Adrenal gland (tissue), 12 donors: Measurements from ENCODE around the gene TEDC2. TPM values are rescaled to one million over a fixed set of nuclear protein-coding genes. Genes with fewer than 3 reads are reported as not detected.

Source experiments
- DNase-seq, 7 donors: peaks; one replicate each; pipeline ENCODE4 v3.0.0-alpha.2; 2019 to 2020
- H3K27ac ChIP-seq, 5 donors: fragments of 200-600 bp; sonication (generic) in 4 of 5; 1 replicate in 3 of 5; 2 replicates in 2 of 5; pipeline versions ENCODE4 v1.5.1 to v1.8.0; 2016 to 2020; ENCODE audit warnings: mild to moderate bottlenecking in 1 of 5
- H3K27me3 ChIP-seq: fragments of 200-600 bp; 2 replicates; pipeline ENCODE4 v1.8.0; 2021
- H3K36me3 ChIP-seq, 2 donors: fragments of 200-600 bp; replicated peaks in 1 of 2; 1 replicate in 1 of 2; 2 replicates in 1 of 2; pipeline versions ENCODE4 v1.5.1 to v1.8.0; 2018 to 2022
- H3K4me1 ChIP-seq, 2 donors: fragments of 200-600 bp; replicated peaks in 1 of 2; 1 replicate in 1 of 2; 2 replicates in 1 of 2; pipeline versions ENCODE4 v1.5.1 to v1.8.0; 2018 to 2021
- H3K4me3 ChIP-seq, 4 donors: fragments of 200-600 bp; sonication (generic) in 3 of 4; one replicate each; pipeline ENCODE4 v1.5.1; 2016 to 2018
- H3K9me3 ChIP-seq, 3 donors: fragments of 200-600 bp; sonication (generic) in 1 of 3; replicated peaks in 1 of 3; 1 replicate in 2 of 3; 2 replicates in 1 of 3; pipeline versions ENCODE4 v1.5.1 to v1.8.0; 2016 to 2021
- POLR2A ChIP-seq, 2 donors: fragments of 450-650 bp; IDR thresholded peaks; one replicate each; pipeline ENCODE4 v1.6.1; 2017; ENCODE audit warnings: antibody characterized with exemption in 2 of 2, mild to moderate bottlenecking in 2 of 2, moderate library complexity in 1 of 2
- WGBS, 4 donors: extraction: QIAGEN DNeasy Blood & Tissue Kit in 2 of 4; methylation state at CpG; one replicate each; pipeline versions ENCODE4 v1.1.5 to v1.1.7; 2013 to 2017; 5-methylcytosine and 5-hydroxymethylcytosine counted together
- intact Hi-C, 2 donors: fragments of 100-400 bp; cut with DNase I; formaldehyde crosslinking; loops; one replicate each; pipeline versions ENCODE4 v1.14.1 to v1.15.0; 2022 to 2023
- polyA plus RNA-seq, 3 donors: library from polyadenylated mRNA; stranded (reverse); fragments of 200-250 nt in 2 of 3; fragments of 350-450 nt in 1 of 3; fragmentation: Illumina TruSeq in 1 of 3; extraction: RNeasy Lipid Tissue Mini Kit (QIAGEN cat#74804) in 1 of 3; gene quantifications; one replicate each; pipeline ENCODE4 v1.2.3, GENCODE V29; 2013 to 2014
- total RNA-seq, 9 donors: library from RNA; depleted of rRNA in 4 of 9; stranded (reverse); fragments of >200 nt in 4 of 9; fragments of 120-200 nt in 1 of 9; fragmentation: NEBNext Ultra II Directional in 1 of 9; extraction: Animal tissue kit (Norgen Biotek cat#: 25700) in 1 of 9; gene quantifications; one replicate each; pipeline versions ENCODE4 v1.1.0 to v1.2.4, GENCODE V29; 2013 to 2023
- TF ChIP-seq, protein P1 (sequence below), 6 experiments: fragments of 450-650 bp in 4 of 6; fragments of 200-600 bp in 2 of 6; sonication (generic) in 1 of 6; IDR thresholded peaks; 1 replicate in 5 of 6; 2 replicates in 1 of 6; pipeline versions ENCODE4 v1.5.1 to v1.8.0; 2016 to 2021; ENCODE audit warnings: antibody characterized with exemption in 6 of 6, mild to moderate bottlenecking in 2 of 6, moderate library complexity in 1 of 6
- donor health status: healthy with polysubstance abuse.
- donor health status: Bipolar disorder and iron deficiency.
- donor health status: DM: yes; HTN: yes; CAD: no.
- donor health status: DM: no; HTN: no; CAD: no.
- donor health status: DM: no; HTN: no; CAD: no.
- donor health status: DM: yes; HTN: yes; CAD: no.

The TEDC2 gene
- total and polyA plus RNA-seq, 12 donors, result 0.33 to 8.6 (median 1.6) TPM

DNA sequence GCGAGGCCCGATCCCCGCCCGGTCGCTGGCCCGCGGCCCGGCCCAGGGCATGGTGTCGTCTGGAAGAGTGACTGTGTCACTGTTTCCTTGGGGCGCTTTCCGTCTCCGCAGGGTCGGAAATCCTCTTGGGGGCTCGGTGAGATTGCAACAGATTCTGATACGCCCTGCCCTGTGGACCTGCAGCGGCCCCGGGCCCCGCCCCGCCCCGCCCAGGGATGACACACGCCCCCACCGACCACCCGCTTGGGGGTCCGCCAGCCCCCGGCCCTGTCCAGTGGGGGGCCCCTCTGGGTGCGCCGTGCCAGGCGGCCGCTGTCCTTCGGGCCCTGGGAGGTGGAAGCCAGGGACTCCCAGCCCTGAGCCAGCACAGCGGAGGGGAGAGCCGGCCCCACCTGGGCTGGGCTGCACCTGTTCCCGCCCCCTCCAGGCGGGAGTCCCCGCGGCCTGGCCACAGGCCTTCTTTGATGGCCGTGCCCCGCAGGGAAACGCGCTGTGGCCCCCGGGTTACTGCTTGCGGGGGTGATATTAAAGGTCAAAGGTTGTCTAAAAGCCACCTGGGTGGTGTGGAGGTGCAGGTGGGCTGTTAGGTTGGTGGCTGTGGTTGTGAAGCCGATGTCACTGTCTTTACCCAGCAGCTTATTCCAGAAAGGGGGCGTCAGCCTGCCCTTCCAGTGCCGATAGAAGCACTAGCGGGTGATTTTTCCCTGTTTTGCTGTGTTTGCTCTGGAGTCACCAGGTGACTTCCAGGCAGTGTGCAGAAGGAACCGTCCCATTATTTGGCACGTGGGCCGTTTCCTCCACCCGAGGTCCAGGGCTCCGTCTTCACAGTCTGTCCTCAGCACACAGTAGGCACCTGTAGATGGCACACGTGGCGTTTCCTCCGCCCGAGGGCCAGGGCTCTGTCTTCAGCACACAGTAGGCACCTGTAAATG, 15.8 kb downstream of the TEDC2 start:
- no peak for TF ChIP-seq POLR2A (IDR thresholded peaks at IDR 0.05)
- TF ChIP-seq, protein P1, sequence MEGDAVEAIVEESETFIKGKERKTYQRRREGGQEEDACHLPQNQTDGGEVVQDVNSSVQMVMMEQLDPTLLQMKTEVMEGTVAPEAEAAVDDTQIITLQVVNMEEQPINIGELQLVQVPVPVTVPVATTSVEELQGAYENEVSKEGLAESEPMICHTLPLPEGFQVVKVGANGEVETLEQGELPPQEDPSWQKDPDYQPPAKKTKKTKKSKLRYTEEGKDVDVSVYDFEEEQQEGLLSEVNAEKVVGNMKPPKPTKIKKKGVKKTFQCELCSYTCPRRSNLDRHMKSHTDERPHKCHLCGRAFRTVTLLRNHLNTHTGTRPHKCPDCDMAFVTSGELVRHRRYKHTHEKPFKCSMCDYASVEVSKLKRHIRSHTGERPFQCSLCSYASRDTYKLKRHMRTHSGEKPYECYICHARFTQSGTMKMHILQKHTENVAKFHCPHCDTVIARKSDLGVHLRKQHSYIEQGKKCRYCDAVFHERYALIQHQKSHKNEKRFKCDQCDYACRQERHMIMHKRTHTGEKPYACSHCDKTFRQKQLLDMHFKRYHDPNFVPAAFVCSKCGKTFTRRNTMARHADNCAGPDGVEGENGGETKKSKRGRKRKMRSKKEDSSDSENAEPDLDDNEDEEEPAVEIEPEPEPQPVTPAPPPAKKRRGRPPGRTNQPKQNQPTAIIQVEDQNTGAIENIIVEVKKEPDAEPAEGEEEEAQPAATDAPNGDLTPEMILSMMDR (IDR thresholded peaks at IDR 0.05), result no peak
- no peaks in the 10 kb centered on the region for H3K9me3 ChIP-seq
- H3K4me3 ChIP-seq, result peak overlapping the region in 3 of 4 donors; percentile 27 to 88 (median 32)
- WGBS, 4 donors, result 12 to 42% (median 22%) methylated on average over 13 to 55 of the region's 55 CpGs
- no peak for DNase-seq
- intact Hi-C loops, result no loop called here
- peaks cover 17% of the 10 kb centered on the region for H3K27me3 ChIP-seq
- H3K4me1 ChIP-seq, result peaks cover 23 to 49% of the 10 kb centered on the region in 2 donors
- peak overlapping the region in 1 of 5 donors; percentile 92 for H3K27ac ChIP-seq
- no peaks in the 10 kb centered on the region for H3K36me3 ChIP-seq

DNA sequence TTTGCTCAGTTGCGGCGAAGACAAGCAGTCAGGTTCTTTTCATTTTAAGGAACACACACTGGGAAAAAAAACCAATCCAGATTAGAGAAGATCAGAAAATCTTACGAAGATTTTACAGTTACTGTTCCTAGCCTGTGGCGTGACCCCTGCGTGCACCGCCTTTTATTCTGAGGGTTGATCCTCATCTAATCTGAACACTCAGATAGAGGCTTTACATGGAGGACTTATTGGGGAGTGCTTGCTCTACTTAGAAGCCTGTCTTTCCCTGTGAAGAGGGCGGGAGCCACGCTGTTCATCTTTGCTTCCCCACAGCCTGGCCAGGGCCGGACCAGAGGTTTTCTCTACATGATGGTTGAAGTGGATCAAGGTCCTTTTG, 16.4 kb downstream of the TEDC2 start:
- WGBS, 4 donors, result 88 to 90% (median 90%) methylated on average over 9 of the region's 9 CpGs
- intact Hi-C loops, result no loop called here
- H3K4me1 ChIP-seq, result peaks cover 18 to 42% of the 10 kb centered on the region in 2 donors
- H3K27me3 ChIP-seq, result peaks cover 15% of the 10 kb centered on the region
- H3K4me3 ChIP-seq, result no peak overlapping the region
- no peaks in the 10 kb centered on the region for H3K9me3 ChIP-seq
- TF ChIP-seq, protein P1 (IDR thresholded peaks at IDR 0.05), result no peak
- no peak for TF ChIP-seq POLR2A (IDR thresholded peaks at IDR 0.05)
- DNase-seq, result no peak
- H3K36me3 ChIP-seq, result no peaks in the 10 kb centered on the region
- H3K27ac ChIP-seq, result no peak overlapping the region

DNA sequence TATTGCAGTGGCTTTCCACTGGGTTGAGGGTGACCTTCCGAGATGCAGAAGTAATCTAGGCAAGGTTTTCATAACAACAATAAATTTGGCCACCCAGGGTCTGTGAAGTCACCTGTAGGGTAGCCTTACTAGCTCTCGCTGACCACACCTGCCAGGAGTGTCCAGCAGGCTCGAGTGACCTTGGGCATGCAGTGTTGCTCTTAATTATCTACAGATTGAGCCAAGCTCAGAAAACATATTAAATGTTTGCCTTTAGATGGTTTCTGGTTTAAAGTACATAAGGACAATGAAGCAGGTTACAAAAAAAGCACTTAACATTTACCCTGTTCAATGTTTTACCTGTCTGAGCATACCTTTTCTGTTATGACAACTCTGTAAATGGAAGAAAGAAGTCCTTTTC, 16.8 kb downstream of the TEDC2 start:
- Histone ChIP-seq H3K9me3 (no peaks in the 10 kb centered on the region), H3K4me3 (no peak overlapping the region), H3K36me3 (no peaks in the 10 kb centered on the region), H3K27me3 (peaks cover 11% of the 10 kb centered on the region), H3K4me1 (peaks cover 14 to 38% of the 10 kb centered on the region in 2 donors), H3K27ac (no peak overlapping the region)
- 70 to 83% (median 76%) methylated on average over 3 of the region's 3 CpGs for WGBS, 4 donors
- TF ChIP-seq, protein P1 (IDR thresholded peaks at IDR 0.05), result no peak
- intact Hi-C loops, result no loop called here
- no peak for DNase-seq

DNA sequence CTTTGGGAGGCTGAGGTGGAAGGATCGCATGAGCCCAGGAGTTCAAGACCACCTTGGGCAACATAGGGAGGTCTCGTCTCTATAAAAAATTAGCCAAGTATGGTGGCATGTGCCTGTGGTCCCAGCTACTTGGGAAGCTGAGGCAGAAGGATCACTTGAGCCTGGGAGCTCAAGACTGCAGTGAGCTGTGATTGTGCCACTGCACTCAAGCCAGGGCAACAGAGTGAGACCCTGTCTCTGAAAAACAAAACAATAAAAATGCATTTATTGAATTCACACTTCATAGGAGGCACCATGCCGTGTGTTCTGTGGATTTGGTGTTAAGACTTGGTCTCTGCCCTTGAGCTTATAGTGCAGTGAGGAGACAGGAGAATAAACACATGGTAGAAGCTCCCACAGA, 17.4 kb downstream of the TEDC2 start:
- H3K4me3 ChIP-seq, result no peak overlapping the region
- no peak for TF ChIP-seq POLR2A (IDR thresholded peaks at IDR 0.05)
- TF ChIP-seq, protein P1 (IDR thresholded peaks at IDR 0.05), result no peak
- H3K27ac ChIP-seq, result no peak overlapping the region
- H3K27me3 ChIP-seq, result peaks cover 6% of the 10 kb centered on the region
- no peaks in the 10 kb centered on the region for H3K36me3 ChIP-seq
- no peaks in the 10 kb centered on the region for H3K9me3 ChIP-seq
- DNase-seq, result no peak
- H3K4me1 ChIP-seq, result peaks cover 12 to 33% of the 10 kb centered on the region in 2 donors
- WGBS, 4 donors, result 95 to 100% (median 98%) methylated on average over 3 of the region's 3 CpGs
- intact Hi-C loops, result no loop called here
